ENCODE measurements around the gene NR5A2.
A peak's percentile ranks its signal among the peaks of the same experiment; 100 is the strongest.
"Not testable (repeated sequence)": the region's sequence is repeated elsewhere in the genome, so short reads cannot be mapped to it uniquely, and the experiment has no call there.

NR5A2 gene

GRCh38 chr1:200166411-200166810, 138.9 kb downstream of the NR5A2 start:
- DNase-seq, result no peak

DNA sequence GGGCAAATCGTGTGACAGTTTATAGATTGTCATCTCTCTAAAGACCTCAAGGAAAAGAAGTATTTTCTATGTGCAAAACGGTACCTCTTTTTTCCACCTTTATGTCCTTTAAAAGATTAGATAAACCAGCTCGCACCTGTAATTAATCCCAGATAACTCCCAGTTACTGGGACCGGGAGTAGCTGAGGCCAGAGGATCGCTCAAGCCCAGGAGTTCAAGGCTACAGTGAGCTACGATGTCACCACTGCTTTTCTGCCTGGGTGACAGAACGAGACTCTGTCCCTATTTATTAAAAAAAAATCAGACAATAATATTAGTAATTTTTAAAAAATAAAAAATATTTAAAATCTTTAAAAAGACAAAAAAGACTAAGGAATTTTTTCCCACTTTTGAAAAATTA, 141.4 kb downstream of the NR5A2 start:
- no peak for DNase-seq

- no peak for DNase-seq
These were observed 144.8 kb downstream of the NR5A2 start for GRCh38 chr1:200172311-200172710.

DNA sequence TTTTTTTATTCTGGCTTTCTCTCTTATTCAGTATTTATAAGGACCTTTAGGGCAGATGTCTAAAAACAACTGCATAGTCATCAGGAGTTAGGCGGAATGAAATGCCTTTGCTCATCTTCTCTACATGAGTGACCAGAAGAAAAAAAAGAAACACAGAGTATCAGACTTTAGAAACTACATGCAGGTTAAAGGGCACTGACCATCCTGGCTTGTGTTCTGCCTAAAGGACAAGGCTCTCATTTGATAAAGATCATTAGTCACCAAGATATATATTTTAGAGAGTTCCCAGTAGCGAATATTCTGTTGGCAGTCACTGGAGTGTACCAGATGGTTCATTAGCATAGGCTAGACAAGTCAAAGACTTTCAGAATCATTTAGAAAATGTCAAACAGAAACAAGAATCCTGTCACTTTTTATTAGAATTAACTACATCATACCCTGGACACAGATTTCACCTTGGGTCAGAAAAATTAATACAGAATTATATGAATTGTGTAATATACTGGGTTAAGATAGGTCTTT, 145.6 kb downstream of the NR5A2 start:
- no peak for DNase-seq

GRCh38 chr1:200174525-200175295, 147.2 kb downstream of the NR5A2 start:
- no peak for DNase-seq

- DNase-seq, result no peak
These were observed 148.7 kb downstream of the NR5A2 start for GRCh38 chr1:200176181-200176580.

GRCh38 chr1:200176798-200177197, 149.3 kb downstream of the NR5A2 start:
- no peak for DNase-seq

- no peak for DNase-seq
These were observed 150.8 kb downstream of the NR5A2 start for GRCh38 chr1:200178340-200178739.

- DNase-seq, result no peak
These were observed 151.7 kb downstream of the NR5A2 start for GRCh38 chr1:200179126-200179780.

DNA sequence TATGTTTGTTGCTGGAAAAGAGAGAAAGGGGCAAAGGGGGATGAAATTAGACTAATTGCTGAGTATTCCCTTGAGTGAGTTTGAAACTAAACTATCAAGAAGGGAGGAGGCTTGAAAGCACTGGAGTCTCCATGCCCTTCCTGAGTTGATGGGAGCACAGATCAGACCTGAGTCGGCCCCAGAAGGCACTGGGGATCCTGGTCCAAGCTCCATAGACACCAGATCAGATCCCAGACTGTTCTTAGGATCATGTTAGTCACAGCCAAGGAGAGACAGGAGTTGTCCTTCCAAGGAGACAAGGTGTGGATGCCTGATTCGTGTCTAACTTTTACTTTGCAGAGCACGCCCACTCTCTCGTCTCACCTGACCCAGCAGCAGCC, 152.3 kb downstream of the NR5A2 start:
- DNase-seq, result no peak

- DNase-seq, result no peak
These were observed 153.3 kb downstream of the NR5A2 start for GRCh38 chr1:200180821-200181220.

DNA sequence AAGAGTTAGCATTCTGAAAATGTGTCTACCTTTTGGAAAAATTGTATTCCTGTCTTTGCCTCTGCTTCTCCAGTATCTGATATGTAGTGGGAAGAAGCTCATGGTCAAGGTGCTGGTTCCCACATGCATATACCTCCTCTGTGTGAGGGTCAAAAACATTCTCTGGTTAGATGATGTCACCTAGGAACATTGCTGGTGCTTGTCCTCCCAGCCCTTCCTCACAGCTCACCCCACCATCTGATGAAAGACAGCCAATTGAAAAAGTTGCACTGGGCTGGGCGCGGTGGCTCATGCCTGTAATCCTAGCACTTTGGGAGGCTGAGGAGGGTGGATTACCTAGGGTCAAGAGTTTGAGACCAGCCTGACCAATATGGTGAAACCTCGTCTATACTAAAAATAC, 154.4 kb downstream of the NR5A2 start:
- DNase-seq, result no peak

DNA sequence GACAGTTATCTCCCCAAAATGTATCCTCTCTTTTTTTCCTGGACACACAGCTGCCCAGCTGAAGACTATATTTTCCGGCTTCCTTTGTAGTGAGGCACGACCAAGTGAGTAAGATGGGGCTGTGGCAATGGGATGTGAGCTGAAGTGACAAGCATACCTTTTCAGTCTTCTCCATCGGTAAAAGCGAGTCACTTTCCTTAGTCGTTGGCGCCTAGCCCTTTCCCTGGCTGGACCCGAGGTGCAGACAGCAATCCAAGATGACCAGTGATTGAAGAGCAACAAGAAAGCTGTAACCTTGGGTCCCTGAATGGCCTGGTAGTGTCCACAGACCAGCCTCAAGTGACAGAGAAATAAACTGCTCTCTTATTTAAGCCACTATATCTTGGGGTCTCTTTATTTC, 155.2 kb downstream of the NR5A2 start:
- DNase-seq, result no peak

DNA sequence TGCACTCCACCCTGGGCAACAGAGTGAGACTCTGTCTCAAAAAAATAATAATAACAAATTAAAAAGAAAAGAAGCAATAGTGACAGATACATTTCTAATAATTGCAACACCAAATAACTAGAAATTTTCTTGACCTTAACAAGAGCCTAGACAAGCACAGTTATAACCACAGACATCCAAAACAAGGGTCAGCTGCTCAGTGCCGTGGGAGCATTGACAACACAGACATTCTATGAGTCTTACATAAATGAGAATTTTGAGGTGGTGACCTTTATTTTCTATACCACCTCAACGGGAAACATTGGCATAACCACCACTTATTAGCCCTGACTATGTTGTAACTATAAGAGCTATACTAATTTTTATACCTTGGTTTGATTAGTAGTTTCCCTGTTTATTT, 156.1 kb downstream of the NR5A2 start:
- DNase-seq, result no peak

DNA sequence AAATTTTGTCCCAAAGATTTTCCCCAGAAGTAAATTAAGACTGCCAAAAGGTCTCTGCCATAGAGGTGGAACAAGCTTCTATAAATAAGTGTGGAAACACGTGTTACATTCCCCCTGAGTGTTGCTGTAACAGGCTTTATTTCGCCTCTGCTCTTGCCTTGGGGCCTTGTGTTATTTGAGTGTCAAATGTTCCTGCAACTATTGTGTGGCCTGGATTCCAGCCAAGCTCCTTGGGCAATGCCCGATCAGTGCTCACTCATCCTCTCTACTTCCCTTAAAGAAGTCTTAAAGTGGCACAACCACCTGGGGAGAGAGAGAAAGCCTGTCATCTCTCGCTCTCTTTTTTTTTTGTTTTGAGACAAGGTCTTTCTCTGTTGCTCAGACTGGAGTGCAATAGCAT, 156.7 kb downstream of the NR5A2 start:
- DNase-seq, result no peak

GRCh38 chr1:200185191-200185590, 157.7 kb downstream of the NR5A2 start:
- DNase-seq, result not testable (repeated sequence)

DNA sequence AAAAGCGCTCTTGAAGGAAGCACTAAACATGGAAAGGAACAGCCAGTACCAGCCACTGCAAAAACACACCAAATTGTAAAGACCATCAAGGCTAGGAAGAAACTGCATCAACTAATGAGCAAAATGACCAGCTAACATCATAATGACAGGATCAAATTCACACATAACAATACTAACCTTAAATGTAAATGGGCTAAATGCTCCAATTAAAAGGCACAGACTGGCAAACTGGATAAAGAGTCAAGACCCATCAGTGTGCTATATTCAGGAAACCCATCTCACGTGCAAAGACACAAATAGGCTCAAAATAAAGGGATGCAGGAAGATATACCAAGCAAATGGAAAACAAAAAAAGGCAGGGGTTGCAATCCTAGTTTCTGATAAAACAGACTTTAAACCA, 159.8 kb downstream of the NR5A2 start:
- not testable (repeated sequence) for DNase-seq

DNA sequence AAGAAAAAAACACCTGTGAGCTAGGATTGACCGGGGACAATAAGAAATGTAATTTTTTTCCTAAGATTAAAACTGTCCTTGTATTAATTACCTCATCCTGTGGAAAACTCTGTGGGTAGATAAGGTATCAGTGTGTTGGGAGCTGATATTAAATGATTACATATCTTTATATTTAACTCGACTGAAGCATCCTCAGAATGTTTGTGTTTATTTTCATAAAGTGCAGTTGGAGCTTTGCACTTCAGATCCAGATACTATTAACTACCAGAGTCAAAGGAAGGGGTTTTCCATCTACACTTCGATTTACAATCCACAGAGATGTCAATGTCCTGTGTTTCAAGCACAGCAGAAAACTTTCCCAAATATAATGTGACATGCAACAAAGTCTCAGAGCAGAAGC, 164.5 kb downstream of the NR5A2 start:
- DNase-seq, result no peak

DNA sequence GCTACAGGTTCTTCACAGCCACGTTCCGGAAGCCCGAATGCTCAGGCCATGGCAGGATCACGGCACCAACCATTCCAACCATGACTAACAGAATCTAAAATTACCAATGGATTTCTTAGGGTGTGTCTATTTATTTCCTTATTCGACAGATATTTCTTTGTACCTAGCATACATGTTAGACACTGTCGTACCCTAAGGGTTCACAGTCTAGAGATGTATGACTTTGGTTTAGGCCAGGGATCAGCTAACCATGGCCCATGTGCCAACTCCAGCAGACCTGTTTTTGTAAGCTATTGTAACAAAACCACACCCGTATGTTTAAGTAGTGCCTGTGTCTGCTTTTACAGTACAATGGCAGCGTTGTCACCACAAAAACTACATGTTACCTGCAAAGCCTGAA, 167.0 kb downstream of the NR5A2 start:
- no peak for DNase-seq

GRCh38 chr1:200198236-200198635, 170.7 kb downstream of the NR5A2 start:
- peak; percentile 78 for DNase-seq

DNA sequence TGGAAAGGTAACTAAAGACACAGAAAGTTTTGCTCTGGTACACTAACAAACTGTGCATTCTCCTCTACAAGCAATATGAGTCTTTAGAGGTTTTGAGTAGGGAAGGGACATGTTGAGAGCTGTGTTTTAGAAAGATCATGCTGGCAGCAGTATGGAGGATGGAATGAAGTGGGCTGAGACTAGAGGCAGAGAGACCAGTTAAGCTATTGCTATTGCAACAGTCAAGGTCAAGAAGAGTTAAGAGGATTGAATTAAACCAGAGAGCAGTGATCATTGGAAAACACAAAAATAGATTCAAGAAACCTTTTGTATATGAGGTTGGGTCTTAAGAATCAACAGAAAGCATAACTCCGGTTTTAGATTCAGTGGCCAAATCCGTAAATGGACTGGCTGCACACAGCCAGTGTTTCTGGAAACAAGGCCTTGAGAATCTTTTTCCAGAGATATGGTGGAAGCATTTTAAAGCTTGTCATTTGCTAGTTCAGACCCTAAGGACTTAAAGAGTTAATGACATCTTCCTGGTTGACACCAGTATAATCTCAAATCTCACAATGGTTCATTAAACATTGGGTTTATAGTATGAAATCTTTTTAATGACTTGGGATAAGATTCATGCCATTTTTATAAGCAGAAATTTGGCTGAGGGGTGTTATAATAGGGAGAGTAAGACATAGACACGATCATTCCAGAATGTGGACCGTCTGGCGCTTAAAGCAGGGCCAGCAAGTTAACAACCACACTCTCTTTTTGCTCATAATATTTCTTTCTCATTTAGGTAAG, 177.9 kb downstream of the NR5A2 start:
- DNase-seq, result no peak

DNA sequence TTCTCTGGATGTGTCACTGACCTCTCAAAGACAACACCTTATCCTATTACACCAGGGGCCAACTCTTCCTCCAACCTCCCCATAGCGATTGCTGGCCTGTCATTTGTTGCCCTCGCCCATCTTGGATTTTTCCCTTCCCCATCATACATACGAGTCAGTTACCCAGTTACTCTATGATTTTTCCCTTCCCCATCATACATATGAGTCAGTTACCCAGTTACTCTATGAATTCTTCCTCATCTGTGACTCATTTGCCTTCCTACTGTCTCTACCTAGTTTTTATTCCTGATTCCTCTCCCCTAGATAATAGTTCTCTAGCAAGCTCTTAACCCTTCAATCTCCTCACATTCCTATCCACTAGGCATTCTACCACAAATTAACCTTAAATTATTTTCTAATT, 178.8 kb downstream of the NR5A2 start:
- DNase-seq, result no peak

GRCh38 chr1:200206761-200207160, 179.3 kb downstream of the NR5A2 start:
- no peak for DNase-seq

DNA sequence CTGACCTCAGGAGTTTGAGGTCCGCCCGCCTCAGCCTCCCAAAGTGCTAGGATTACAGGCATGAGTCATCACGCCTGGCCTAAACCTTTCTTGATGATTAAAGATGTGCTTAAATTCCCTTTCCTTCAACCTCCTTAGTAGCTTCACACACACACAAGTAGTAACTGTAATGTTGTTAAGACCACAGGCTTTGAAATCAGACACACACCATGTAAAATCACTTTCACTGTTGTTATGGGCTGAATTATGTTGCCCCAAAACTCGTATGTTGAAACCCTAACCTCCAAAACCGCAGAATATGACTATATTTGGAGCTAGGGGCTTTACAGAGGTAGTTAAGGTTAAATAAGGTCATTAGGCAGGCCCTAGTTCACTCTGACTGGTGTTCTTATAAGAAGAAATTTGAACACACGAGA, 180.2 kb downstream of the NR5A2 start:
- DNase-seq, result no peak

Measured in NCI-H1417 treated with DMSO at 0.1 percent for 48 hours (cell line).